Stimulated activated CD4-positive, alpha-beta T cell treated with anti-CD3 and anti-CD28 coated beads, Interleukin-12 subunit alpha, Interleukin-12 subunit beta, amount 100 ng/mL, for 24 hours (primary cell): ENCODE measurements around the gene TOP2A.
"Not testable (repeated sequence)": the region's sequence is repeated elsewhere in the genome, so short reads cannot be mapped to it uniquely, and the experiment has no call there.

Source experiments
- DNase-seq, 2 experiments: peaks; one replicate each; pipeline ENCODE4 v3.0.0-alpha.2; 2020; ENCODE audit warnings: low read depth in 2 of 2

Gene TOP2A

GRCh38 chr17:40378966-40379365 lies 38.7 kb downstream of the TOP2A start:
- DNase-seq = no peak

DNA sequence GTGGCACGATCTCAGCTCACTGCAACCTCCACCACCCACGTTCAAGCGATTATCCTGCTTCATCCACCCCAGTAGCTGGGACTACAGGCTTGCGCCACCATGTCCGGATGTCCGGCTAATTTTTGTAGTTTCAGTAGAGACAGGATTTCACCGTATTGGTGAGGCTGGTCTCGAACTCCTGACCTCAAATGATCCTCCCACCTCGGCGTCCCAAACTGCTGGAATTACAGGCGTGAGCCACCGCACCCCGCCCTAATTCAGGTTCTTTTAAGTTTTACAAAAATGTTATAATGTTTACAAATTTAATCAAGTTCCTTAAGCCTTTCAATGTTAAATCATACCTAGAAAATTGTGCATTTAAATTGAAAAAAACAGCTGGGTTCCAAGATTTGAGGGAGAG lies 39.9 kb downstream of the TOP2A start:
- DNase-seq = no peak

GRCh38 chr17:40376541-40376940 lies 41.2 kb downstream of the TOP2A start:
- not testable (repeated sequence) for DNase-seq

DNA sequence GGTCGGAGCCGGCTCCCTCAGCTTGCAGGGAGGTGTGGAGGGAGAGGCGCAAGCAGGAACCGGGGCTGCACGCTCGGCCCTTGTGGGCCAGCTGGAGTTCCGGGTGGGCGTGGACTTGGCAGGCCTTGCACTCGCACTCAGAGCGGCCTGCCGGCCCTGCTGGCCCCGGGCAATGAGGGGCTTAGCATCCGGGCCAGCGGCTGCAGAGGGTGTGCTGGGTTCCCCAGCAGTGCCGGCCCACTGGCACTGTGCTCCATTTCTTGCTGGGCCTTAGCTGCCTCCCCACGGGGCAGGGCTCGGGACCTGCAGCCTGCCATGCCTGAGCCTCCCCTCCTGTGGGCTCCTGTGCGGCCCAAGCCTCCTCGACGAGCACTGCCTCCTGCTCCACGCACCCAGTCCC lies 41.9 kb downstream of the TOP2A start:
- not testable (repeated sequence) for DNase-seq

GRCh38 chr17:40374821-40375498 lies 42.7 kb downstream of the TOP2A start:
- DNase-seq = no peak

DNA sequence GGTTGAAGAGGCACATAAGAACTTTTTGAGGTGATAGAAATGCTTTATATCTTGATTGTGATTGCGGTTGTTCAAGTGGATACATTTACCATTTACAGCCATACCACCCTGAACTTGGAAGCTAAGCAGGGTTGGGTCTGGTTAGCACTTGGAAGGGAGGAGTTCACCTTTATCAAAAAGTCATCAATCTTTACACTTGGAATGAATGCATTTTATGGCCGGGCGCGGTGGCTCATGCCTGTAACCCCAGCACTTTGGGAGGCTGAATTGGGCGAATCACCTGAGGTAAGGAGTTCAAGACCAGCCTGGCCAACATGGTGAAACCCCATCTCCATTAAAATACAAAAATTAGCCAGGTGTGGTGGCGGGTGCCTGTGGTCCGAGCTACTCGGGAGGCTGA lies 43.7 kb downstream of the TOP2A start:
- no peak for DNase-seq

GRCh38 chr17:40373324-40373723 lies 44.4 kb downstream of the TOP2A start:
- no peak for DNase-seq

DNA sequence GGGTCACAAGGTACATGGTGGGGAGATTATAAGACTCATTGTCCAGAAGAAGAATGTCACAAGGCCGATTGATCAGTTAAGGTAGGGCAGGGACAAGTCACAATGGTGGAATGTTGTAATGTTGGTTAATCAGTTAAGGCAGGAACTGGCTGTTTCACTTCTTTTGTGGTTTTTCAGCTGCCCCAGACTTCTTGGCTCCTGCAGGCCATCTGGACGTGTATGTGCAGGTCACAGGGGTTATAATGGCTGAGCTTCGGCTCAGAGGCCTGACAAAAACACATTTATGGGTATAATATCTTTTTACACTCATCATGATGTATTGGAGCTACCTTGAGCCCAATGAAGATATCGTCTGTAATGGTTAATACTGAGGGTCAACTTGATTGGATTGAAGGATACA lies 45.1 kb downstream of the TOP2A start:
- not testable (repeated sequence) for DNase-seq

DNA sequence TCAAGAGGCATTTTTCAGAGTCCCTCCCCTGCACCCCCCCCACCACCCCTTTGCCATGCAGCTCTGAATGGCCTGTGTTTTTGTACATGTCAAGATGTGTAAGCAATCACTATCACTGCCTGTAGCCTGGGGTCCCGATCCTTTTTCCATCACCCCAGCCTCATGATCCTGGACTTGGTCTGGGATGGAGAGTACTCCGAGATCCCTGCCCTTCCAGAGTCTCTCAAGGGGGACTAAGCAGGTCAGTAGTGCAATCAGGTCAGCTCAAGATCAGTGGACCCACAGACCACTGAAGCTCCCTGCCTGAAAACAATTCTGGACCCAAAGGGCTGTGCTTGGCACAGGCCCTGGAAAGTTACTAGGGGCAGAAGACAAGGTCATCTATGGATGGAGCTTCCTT lies 45.7 kb downstream of the TOP2A start:
- no peak for DNase-seq

GRCh38 chr17:40371261-40371929 lies 46.3 kb downstream of the TOP2A start:
- no peak for DNase-seq

GRCh38 chr17:40369923-40370322 lies 47.8 kb downstream of the TOP2A start:
- no peak for DNase-seq

DNA sequence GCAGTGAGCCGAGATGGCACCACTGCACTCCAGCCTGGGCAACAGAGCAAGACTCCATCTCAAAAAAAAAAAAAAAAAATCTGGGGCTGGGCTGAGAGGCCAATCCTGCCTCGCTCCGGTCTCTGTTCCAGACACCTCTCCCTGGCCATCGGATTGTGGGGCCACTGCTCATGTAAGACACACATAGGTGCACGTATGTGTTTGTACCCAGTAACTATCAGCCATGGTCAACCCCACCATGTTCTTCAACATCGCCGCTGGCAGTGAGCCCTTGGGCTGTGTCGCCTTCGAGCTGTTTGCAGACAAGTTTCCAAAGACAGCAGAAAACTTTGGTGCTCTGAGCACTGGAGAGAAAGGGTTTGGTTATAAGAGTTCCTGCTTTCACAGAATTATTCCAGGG lies 50.0 kb downstream of the TOP2A start:
- DNase-seq = not testable (repeated sequence)

- no peak for DNase-seq
Observed at GRCh38 chr17:40366861-40367518, 50.7 kb downstream of the TOP2A start.

GRCh38 chr17:40366076-40366860 lies 51.4 kb downstream of the TOP2A start:
- no peak for DNase-seq

- DNase-seq = no peak
Observed at GRCh38 chr17:40364906-40365305, 52.8 kb downstream of the TOP2A start.

GRCh38 chr17:40364121-40364861 lies 53.4 kb downstream of the TOP2A start, which contains the start of gene GJD3:
GJD3 (minus strand) TSS chr17:40364737; CDS start chr17:40363815, 922 bp downstream.
- no peak for DNase-seq

DNA sequence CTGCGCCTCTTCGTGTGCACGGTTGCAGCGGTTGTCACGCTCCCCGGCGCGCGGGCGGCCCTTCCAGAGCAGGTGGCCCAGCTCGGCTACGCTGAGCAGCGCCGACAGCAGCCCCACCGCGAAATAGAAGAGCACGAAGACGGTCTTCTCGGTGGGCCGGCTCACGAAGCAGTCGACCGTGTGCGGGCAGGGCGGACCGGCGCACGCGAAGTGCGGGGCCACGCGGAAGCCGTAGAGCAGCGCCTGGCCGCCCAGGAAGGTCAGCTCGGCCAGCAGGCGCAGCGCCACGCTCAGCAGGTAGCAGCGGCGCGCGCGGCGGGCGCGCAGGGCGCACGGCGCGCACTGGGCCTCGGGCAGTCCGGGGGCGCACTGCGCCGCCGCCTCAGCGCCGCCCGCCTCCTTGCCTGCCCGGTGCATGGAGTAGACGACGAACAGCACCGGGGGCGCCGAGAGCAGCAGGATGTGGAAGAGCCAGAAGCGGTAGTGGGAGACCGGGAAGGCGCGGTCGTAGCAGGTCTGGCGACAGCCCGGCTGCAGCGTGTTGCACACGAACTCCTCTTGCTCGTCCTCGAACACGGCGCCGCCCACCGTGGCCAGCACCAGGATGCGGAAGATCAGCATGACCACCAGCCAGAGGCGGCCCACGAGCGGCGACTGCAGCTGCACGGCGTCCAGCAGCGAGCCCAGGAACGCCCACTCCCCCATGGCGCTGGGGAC lies 54.4 kb downstream of the TOP2A start:
- no peak for DNase-seq

DNA sequence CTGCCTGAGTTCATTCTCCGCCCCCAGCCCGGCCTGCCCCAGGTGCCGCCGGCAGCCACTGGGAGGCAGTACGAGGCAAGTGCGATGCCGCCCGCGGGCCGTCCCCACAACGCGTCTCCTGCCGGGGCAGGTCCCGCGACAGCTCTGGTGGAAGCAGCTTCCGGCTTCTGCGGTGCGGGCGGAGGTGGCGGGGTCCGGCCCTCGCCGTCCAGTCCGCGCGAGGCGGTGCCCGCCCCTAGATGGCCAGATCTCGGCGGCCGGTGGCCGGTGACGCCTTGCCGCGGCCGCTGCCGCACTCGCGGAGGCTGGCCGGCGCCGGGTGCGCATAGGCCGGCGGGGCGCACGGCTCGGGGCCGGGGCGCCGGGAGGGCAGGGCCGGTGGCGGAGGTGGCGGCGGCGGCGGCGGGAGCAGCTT lies 55.0 kb downstream of the TOP2A start:
- DNase-seq = peak; percentile 73 to 85

GRCh38 chr17:40361925-40362695 lies 55.6 kb downstream of the TOP2A start:
- DNase-seq = no peak
